Subcutaneous adipose tissue (tissue), 4 donors: ENCODE results near the gene APOC1. TPM values are rescaled to one million over a fixed set of nuclear protein-coding genes. Genes with fewer than 3 reads are reported as not detected.

ENCODE experiments used
- CTCF ChIP-seq: fragments of 450-650 bp; IDR thresholded peaks from one replicate; pipeline ENCODE4 v1.5.1; 2016; ENCODE audit warnings: low read depth, mild to moderate bottlenecking, control low read depth, antibody characterized with exemption, moderate library complexity
- total RNA-seq, 4 donors: library from RNA; depleted of rRNA; stranded (reverse); fragments of >200 nt; gene quantifications; one replicate each; pipeline ENCODE4 v1.1.0, GENCODE V29; 2016

APOC1 gene
- total RNA-seq, 4 donors from 2014 or later = 30.7 to 394 (median 88.3) TPM

GRCh38 chr19:44892932-44893331, 21.5 kb upstream of the APOC1 start:
- TF ChIP-seq CTCF = no peak

GRCh38 chr19:44893332-44894051, 20.9 kb upstream of the APOC1 start:
- TF ChIP-seq CTCF = no peak

GRCh38 chr19:44894052-44894400, 20.4 kb upstream of the APOC1 start:
- TF ChIP-seq CTCF = no peak

- no peak for TF ChIP-seq CTCF
These were observed 19.5 kb upstream of the APOC1 start for GRCh38 chr19:44894946-44895345.

- no peak for TF ChIP-seq CTCF
These were observed 16.6 kb upstream of the APOC1 start for GRCh38 chr19:44897835-44898234.

GRCh38 chr19:44900328-44901244, 13.8 kb upstream of the APOC1 start:
- TF ChIP-seq CTCF = no peak

- TF ChIP-seq CTCF = no peak
These were observed 11.2 kb upstream of the APOC1 start for GRCh38 chr19:44903216-44903601.
